Coronary artery (tissue), 2 donors: Measurements from ENCODE around the gene CDH4.

Source experiments
- DNase-seq: peaks from one replicate; pipeline ENCODE4 v3.0.0-alpha.2; 2017; ENCODE audit warnings: low spot score
- H3K27ac ChIP-seq, 2 donors: fragments of 200-600 bp; sonication (generic); one replicate each; pipeline ENCODE4 v1.5.1; 2016 to 2019
- H3K4me3 ChIP-seq: fragments of 200-600 bp; sonication (generic); 2 replicates; pipeline ENCODE4 v1.5.1; 2016; ENCODE audit warnings: mild to moderate bottlenecking, moderate library complexity
- TF ChIP-seq, protein P1 (sequence below): fragments of 200-600 bp; sonication (generic); IDR thresholded peaks from one replicate; pipeline ENCODE4 v1.5.1; 2019; ENCODE audit warnings: antibody characterized with exemption

CDH4 gene

GRCh38 chr20:61750093-61750492, 498.0 kb downstream of the CDH4 start:
- no peak overlapping the region for H3K27ac ChIP-seq
- DNase-seq, result no peak
- TF ChIP-seq, protein P1, sequence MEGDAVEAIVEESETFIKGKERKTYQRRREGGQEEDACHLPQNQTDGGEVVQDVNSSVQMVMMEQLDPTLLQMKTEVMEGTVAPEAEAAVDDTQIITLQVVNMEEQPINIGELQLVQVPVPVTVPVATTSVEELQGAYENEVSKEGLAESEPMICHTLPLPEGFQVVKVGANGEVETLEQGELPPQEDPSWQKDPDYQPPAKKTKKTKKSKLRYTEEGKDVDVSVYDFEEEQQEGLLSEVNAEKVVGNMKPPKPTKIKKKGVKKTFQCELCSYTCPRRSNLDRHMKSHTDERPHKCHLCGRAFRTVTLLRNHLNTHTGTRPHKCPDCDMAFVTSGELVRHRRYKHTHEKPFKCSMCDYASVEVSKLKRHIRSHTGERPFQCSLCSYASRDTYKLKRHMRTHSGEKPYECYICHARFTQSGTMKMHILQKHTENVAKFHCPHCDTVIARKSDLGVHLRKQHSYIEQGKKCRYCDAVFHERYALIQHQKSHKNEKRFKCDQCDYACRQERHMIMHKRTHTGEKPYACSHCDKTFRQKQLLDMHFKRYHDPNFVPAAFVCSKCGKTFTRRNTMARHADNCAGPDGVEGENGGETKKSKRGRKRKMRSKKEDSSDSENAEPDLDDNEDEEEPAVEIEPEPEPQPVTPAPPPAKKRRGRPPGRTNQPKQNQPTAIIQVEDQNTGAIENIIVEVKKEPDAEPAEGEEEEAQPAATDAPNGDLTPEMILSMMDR, result no peak
- no peak overlapping the region for H3K4me3 ChIP-seq

GRCh38 chr20:61752576-61752975, 500.5 kb downstream of the CDH4 start:
- TF ChIP-seq, protein P1, result no peak
- H3K27ac ChIP-seq, result no peak overlapping the region
- H3K4me3 ChIP-seq, result no peak overlapping the region
- no peak for DNase-seq

- TF ChIP-seq, protein P1, result no peak
- Histone ChIP-seq H3K4me3 (no peak overlapping the region), H3K27ac (no peak overlapping the region)
- DNase-seq, result no peak
Measured at GRCh38 chr20:61753316-61753942, 501.4 kb downstream of the CDH4 start.

GRCh38 chr20:61753987-61754956, 502.2 kb downstream of the CDH4 start:
- TF ChIP-seq, protein P1, result no peak
- Histone ChIP-seq H3K4me3 (no peak overlapping the region), H3K27ac (no peak overlapping the region)
- DNase-seq, result no peak

DNA sequence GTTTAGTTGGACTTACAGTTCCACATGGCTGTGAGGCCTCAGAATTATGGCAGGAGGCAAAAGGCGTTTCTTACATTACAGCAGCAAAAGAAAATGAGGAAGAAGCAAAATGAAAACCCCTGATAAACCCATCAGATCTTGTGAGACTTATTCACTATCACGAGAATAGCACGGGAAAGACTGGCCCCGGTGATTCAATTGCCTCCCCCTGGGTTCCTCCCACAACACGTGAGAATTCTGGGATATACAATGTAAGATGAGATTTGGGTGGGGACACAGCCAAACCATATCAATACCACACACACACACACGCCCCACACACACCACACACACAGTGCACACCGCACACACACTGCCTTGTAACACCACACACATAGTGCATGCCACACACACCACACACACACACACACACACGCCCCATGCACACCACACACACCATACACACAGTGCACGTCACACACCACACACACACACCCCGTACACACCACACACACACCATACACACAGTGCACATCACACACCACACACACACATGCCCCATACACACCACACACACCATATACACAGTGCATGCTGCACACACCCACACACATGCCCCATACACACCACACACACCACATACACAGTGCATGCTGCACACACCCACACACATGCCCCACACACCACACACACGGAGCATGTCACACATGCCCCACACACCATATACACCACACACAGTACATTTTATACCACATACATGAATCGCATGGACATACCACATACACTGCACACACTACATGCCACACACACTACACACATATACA, 503.1 kb downstream of the CDH4 start:
- H3K4me3 ChIP-seq, result no peak overlapping the region
- no peak for DNase-seq
- TF ChIP-seq, protein P1, result no peak
- no peak overlapping the region for H3K27ac ChIP-seq

DNA sequence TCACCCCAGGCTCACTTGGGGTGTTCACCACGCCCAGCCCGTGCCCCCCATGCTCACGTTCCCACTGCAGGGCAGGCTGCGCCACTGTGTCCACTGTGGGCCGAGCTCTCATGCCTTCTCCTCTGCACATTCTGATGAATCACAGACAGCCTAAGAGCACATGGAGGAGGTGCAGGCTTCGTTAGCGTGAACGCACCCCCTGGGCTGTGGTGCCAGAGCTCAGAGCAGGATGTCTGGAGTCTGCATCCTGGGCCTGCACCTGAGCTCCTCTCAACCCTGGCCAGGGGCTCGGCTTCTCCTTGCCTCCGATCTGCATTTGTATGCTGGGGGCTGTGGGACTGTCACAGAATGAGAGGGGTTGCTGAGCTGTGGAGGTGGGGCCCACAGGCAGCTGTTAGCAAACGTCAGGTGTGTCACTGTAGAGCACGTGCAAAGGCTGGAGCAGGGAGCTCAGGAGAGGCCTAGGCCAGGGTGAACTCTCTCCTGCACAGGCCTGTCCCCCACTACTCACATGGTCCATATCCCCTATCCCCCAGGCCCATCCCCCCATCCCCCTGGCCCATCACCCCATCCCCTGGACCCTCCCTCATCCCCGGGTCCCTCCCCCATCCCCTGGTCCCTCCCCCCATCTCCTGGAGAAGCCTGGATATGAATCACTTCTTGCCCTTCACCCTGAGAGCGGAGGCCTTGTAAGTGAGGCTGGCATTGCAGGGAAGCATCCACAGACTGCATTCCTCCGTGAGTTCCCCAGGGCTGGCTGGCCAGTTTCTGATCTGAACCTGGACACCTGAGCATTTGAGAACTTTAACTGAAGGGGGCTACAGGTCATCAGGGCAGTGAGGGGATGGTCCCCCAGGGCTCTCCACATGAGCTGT, 504.1 kb downstream of the CDH4 start:
- H3K27ac ChIP-seq, result no peak overlapping the region
- H3K4me3 ChIP-seq, result no peak overlapping the region
- TF ChIP-seq, protein P1, result no peak
- no peak for DNase-seq
